Left ventricle myocardium inferior (tissue), 1 donor: ENCODE measurements around the gene KCNN2. TPM values are rescaled to one million over a fixed set of nuclear protein-coding genes. Genes with fewer than 3 reads are reported as not detected.

Experiments
- DNase-seq: peaks from one replicate; pipeline ENCODE4 v3.0.0-alpha.2; 2020
- H3K27ac ChIP-seq: fragments of 200-600 bp; replicated peaks from 2 replicates; pipeline ENCODE4 v1.8.0; 2021
- H3K27me3 ChIP-seq: fragments of 200-600 bp; 2 replicates; pipeline ENCODE4 v1.8.0; 2021; ENCODE audit warnings: low read depth
- H3K36me3 ChIP-seq: fragments of 200-600 bp; 2 replicates; pipeline ENCODE4 v1.8.0; 2021
- H3K4me1 ChIP-seq: fragments of 200-600 bp; 2 replicates; pipeline ENCODE4 v1.8.0; 2021
- H3K4me3 ChIP-seq: fragments of 200-600 bp; 2 replicates; pipeline ENCODE4 v1.8.0; 2021; ENCODE audit warnings: mild to moderate bottlenecking, moderate library complexity
- H3K9me3 ChIP-seq: fragments of 200-600 bp; replicated peaks from 2 replicates; pipeline ENCODE4 v1.8.0; 2021
- CTCF ChIP-seq: fragments of 200-600 bp; IDR thresholded peaks from 2 replicates; pipeline ENCODE4 v1.8.0; 2021; ENCODE audit warnings: antibody characterized with exemption, mild to moderate bottlenecking, borderline replicate concordance
- intact Hi-C: fragments of 100-400 bp; cut with micrococcal nuclease; formaldehyde crosslinking; loops from one replicate; pipeline ENCODE4 v1.11.0; 2022
- total RNA-seq: library from RNA; stranded (reverse); fragmentation: NEBNext Ultra II Directional; extraction: Animal tissue kit (Norgen Biotek cat#: 25700); gene quantifications from one replicate; pipeline ENCODE4 v1.2.1, GENCODE V29; 2021
- donor health status: DM: no; HTN: yes; CAD: no; lungs with severe emphysema.

Gene KCNN2
- total RNA-seq, 1 donor from 2014 or later = 7.2 TPM

GRCh38 chr5:114377050-114377844 lies 15.4 kb downstream of the KCNN2 start:
- intact Hi-C loops = no loop called here
- no peak for DNase-seq
- Histone ChIP-seq H3K27me3 (no peaks in the 10 kb centered on the region), H3K36me3 (no peaks in the 10 kb centered on the region), H3K4me3 (no peak overlapping the region), H3K4me1 (no peaks in the 10 kb centered on the region), H3K9me3 (no peaks in the 10 kb centered on the region), H3K27ac (no peak overlapping the region)
- no peak for TF ChIP-seq CTCF

GRCh38 chr5:114377946-114378345 lies 16.1 kb downstream of the KCNN2 start:
- H3K27ac ChIP-seq = no peak overlapping the region
- no peak for DNase-seq
- intact Hi-C loops = no loop called here
- H3K4me1 ChIP-seq = no peaks in the 10 kb centered on the region
- H3K4me3 ChIP-seq = no peak overlapping the region
- H3K27me3 ChIP-seq = no peaks in the 10 kb centered on the region
- H3K9me3 ChIP-seq = no peaks in the 10 kb centered on the region
- no peak for TF ChIP-seq CTCF
- no peaks in the 10 kb centered on the region for H3K36me3 ChIP-seq

- no peak for TF ChIP-seq CTCF
- no peaks in the 10 kb centered on the region for H3K36me3 ChIP-seq
- no peaks in the 10 kb centered on the region for H3K27me3 ChIP-seq
- H3K4me3 ChIP-seq = no peak overlapping the region
- H3K9me3 ChIP-seq = no peaks in the 10 kb centered on the region
- intact Hi-C loops = no loop called here
- H3K27ac ChIP-seq = no peak overlapping the region
- H3K4me1 ChIP-seq = no peaks in the 10 kb centered on the region
- DNase-seq = no peak
These were observed 18.9 kb downstream of the KCNN2 start for GRCh38 chr5:114380721-114381120.

GRCh38 chr5:114387433-114387832 lies 25.6 kb downstream of the KCNN2 start:
- no peaks in the 10 kb centered on the region for H3K27me3 ChIP-seq
- TF ChIP-seq CTCF = no peak
- no peak overlapping the region for H3K4me3 ChIP-seq
- no peak overlapping the region for H3K27ac ChIP-seq
- intact Hi-C loops = no loop called here
- no peaks in the 10 kb centered on the region for H3K36me3 ChIP-seq
- no peak for DNase-seq
- no peaks in the 10 kb centered on the region for H3K9me3 ChIP-seq
- no peaks in the 10 kb centered on the region for H3K4me1 ChIP-seq

- H3K36me3 ChIP-seq = no peaks in the 10 kb centered on the region
- no peak overlapping the region for H3K27ac ChIP-seq
- no peaks in the 10 kb centered on the region for H3K27me3 ChIP-seq
- no peaks in the 10 kb centered on the region for H3K4me1 ChIP-seq
- intact Hi-C loops = no loop called here
- no peak overlapping the region for H3K4me3 ChIP-seq
- no peaks in the 10 kb centered on the region for H3K9me3 ChIP-seq
- TF ChIP-seq CTCF = no peak
- no peak for DNase-seq
These were observed 28.6 kb downstream of the KCNN2 start for GRCh38 chr5:114390431-114390830.
